GM19023 (cell line): Measurements from ENCODE around the gene CUTA.
"Not testable (repeated sequence)": the region's sequence is repeated elsewhere in the genome, so short reads cannot be mapped to it uniquely, and the experiment has no call there.

ENCODE experiments used
- ATAC-seq: cut with Tn5 transposase; IDR thresholded peaks from one replicate; pipeline ENCODE4 v1.9.1; 2021; ENCODE audit warnings: mild to moderate bottlenecking, moderate library complexity; ENCODE audit not compliant: unreplicated experiment

The CUTA gene

DNA sequence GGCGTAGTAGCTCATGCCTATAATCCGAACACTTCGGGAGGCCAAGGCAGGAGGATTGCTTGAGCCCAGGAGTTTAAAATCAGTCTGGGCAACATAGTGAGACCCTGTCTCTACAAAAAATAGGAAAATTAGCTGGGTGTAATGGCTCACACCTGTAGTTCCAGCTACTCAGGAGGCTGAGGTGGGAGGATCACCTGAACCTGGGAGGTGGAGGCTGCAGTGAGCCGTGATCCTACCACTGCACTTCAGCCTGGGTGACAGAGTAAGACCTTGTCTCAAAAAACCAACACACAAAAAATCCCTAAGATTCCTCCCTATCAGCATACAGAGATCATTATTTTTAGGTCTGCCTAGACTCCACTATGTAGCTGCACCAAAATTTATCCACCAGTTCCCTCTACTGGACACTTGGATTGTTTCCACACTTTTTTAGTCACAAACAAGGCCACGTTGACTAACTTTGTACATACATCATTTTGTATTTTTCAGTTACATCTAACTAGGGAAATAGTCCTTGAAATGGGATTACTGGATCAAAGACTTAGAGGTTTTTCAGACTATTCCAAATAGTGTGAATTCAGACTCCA lies 10.7 kb downstream of the CUTA start:
- ATAC-seq: no peak

DNA sequence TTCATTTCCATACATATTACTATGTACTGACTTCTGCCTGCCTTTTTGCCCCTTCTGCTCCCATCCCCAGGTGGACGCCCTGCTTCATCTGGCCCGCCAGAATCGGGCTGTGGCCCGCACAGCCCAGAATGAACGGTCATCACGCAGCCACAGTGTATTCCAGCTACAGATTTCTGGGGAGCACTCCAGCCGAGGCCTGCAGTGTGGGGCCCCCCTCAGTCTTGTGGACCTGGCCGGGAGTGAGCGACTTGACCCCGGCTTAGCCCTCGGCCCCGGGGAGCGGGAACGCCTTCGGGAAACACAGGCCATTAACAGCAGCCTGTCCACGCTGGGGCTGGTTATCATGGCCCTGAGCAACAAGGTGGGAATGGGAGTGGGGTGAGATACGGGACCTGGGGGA lies 11.8 kb downstream of the CUTA start:
- no peak for ATAC-seq

DNA sequence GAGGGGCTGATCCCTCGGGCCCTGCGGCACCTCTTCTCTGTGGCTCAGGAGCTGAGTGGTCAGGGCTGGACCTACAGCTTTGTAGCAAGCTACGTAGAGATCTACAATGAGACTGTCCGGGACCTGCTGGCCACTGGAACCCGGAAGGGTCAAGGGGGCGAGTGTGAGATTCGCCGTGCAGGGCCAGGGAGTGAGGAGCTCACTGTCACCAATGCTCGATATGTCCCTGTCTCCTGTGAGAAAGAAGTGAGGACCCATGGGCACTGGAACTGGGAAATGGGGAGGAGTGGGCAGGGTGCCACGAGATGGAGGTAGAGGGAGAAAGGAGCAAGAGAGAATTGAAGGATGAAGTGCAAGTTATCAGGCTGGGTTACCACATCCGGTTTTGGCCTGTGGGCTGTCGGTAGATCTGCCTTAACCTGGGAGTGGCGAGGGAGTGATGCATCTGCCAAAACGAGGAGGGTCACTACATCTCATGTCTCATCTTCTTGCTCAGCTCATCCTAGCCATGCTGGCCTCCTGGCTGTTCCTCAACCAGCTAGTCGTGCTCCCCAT lies 12.4 kb downstream of the CUTA start:
- no peak for ATAC-seq

DNA sequence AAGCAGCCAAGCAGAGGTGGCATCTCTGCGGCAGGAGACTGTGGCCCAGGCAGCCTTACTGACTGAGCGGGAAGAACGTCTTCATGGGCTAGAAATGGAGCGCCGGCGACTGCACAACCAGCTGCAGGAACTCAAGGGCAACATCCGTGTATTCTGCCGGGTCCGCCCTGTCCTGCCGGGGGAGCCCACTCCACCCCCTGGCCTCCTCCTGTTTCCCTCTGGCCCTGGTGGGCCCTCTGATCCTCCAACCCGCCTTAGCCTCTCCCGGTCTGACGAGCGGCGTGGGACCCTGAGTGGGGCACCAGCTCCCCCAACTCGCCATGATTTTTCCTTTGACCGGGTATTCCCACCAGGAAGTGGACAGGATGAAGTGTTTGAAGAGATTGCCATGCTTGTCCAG lies 13.0 kb downstream of the CUTA start:
- ATAC-seq: no peak

DNA sequence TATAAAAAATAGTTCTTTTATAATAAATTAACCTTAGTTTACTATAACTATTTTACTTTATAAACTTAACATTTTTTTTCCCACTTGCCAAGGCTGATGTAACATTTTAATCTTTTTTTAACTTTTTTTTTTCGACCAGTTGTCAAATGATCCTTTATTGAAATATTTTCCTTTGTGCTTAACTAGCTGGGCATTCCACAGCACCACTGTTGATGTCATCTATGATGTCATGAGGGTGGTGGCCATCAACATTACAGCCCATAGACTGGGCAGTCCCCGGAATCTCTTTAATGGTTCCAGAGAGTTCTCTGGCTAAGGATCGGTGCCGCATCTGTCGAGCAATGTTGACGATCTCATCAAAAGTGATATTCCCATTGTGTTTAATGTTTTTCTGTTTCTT lies 18.0 kb downstream of the CUTA start:
- not testable (repeated sequence) for ATAC-seq

DNA sequence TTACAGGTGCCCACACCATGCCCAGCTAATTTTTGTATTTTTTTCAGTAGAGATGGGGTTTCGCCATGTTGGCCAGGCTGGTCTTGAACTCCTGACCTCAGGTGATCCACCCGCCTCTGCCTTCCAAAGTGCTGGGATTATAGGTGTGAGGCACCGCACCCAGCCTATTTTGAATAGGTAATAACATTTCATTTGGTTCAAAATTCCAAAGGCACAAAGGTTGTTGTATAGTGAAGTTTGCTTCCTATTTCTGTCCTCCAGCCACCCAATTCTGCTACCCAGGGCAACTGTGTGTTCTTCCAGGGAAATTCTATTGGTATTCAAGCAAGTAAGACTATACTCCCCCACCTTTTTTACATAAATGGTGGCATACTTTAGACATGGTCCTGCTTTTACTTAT lies 19.3 kb downstream of the CUTA start:
- ATAC-seq: not testable (repeated sequence)

DNA sequence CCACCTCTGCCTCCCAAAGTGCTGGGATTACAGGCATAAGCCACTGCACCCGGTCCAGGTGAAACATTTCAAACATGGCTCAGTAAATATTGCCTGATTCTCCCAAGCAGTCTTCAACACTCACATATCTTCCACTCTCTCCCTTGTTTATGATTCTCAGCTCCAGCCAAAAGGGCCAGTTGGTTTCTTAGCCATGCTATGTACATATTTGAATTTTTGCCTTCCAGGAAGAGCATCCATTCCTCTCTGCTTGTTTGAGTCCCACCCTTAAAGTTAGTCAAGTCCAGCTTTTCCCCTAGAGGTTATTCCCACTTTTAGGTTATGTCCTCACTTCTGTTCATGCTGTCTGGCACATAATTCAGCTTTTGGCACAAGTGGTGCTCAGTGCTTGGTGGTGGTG lies 20.4 kb downstream of the CUTA start:
- no peak for ATAC-seq

DNA sequence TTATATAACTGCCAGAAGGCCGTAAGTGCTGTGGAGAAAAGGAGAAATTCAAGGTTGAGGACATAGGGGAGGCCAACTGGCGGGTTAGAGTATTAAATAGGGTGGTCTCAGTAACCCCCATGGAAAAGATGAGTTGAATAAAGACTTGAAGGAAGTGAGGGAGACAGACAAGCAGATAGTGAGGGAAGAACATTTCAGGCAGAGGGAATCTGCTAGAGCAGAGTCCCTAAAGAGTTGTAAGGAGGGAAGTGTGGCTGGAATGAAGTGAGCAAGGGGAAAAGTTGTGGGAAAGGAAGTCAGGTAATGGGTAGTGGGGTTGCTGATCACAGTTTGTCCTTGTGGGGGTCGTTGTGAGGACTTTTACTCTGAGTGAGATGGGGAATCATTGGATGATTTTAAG lies 24.9 kb downstream of the CUTA start:
- no peak for ATAC-seq

DNA sequence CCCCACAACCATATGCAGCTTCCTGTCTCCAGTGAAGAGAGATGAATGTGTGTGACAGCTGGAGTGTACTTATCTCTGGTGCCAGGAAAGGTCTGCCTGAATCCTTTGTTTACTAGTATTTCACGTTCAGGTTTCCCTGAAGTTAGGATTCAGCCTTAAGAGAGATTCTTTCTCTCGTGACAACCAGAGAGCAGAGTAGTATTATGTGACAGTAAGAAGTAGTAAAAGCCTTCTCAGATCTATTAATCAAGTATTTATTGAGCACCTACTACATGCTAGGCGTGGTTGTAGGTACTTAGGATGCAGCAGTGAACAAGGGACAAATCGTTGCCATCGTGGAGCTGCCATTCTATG lies 25.3 kb downstream of the CUTA start:
- ATAC-seq: no peak

DNA sequence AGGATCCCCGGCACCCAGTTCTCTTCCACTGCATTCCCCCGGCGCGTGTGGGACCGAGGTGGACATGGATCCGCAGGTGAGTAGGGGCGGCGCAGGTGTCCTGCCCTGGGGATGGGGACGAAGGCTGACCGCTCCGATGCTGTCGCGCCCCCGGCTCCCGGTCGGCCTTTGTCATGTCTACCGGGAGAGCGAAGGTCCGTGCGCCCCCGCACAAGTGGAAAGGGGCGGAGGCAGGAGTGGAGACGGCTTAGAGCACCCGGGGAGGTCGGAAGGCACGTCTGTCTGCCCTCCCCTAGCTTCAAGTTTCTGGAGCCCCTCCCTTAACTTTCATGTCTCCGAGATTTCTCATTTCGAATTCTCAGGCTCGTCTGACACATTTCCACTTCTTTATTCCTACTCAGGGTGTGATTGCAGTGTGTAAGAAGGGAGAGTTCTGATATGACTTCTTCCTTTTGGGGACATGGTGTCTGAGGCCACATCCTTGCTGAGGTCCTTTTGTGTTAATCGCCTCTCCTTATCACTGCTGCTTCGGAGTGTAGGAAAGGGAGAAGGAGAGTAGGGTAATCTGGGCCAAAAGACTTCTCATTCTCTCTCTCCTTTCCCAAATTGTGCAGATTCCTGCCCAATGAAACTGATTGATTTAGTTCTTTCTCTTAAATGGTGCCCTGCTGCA lies 25.8 kb downstream of the CUTA start:
- peak; percentile 11 for ATAC-seq

DNA sequence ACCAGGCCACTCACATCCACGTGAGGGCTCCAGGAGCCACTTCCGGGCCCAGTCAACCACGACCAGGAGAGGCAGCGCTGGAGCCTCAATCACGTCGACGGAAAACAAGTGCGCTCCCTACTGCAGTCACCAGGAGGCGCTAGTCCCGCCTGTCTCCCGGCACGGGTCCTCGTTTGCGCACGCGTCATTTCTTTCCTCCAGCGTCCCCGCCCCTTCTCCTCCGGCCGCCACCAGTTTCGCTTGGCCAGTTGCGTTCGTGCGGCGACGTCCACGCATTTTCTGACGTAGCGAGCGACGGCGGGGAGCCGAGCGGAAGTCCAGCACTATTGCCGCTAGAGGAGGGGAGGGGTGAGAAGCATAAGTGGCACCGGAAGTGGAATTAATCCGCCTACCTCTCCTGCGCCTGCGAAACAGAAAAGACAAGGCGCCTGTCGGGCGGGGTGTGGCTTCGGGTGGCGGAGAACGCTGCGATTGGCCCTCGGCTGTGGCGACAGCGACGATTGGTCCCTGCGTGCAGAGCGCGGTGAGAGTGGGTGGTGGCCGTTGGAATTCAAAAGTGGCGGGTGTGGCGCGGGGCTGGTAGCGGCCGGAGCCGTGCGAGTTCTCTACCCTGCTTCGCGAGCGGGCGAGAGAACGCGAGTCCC lies 26.5 kb downstream of the CUTA start, which contains the start of gene KIFC1:
Gene KIFC1, plus strand, starts transcription at position 546 of the 644 bp plus-strand sequence. CDS start 163 bp downstream, outside the sequence.
- peak; percentile 89 for ATAC-seq

DNA sequence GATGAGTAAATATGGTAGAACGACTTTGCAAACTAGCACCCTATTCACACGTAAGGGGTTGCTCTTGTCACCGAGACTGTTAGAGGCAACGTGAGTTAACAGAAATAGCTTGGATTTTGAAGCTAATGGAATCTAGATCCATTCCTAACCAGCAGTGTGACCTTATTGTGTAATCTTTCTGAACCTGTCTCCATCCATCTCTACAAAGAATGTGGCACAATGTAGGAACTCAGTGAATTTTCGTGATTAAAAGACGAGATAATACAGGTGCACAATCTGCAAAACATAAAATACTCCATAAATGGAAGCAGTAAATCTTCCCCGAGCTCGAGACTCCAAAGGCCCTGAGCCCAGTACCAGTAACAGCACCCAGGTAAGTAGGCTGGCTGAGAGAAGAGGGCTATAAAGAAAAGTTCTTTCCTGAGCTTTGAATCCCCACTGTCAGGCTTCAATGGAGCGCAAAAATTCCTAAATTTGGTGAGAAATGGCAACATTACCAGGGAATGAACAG lies 27.1 kb downstream of the CUTA start:
- no peak for ATAC-seq

DNA sequence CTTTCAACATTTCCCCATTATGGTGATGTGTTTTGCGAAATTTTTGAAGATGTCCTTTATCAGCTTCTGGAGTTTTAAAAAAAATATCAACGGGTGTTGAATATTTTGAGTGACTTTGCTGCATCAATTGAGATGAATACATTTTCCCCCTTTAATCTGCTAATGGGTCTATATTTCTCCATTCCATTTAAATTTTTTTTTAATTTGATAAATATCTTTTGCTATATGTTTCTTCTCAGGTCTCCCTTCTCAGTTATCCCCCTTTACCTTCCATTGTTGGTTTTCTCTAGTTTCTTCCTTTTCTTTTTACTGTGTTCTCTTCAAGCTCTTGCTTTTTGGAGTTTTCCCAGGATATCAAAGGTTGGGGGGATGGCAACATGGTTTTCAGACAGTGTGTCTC lies 27.7 kb downstream of the CUTA start:
- ATAC-seq: no peak

DNA sequence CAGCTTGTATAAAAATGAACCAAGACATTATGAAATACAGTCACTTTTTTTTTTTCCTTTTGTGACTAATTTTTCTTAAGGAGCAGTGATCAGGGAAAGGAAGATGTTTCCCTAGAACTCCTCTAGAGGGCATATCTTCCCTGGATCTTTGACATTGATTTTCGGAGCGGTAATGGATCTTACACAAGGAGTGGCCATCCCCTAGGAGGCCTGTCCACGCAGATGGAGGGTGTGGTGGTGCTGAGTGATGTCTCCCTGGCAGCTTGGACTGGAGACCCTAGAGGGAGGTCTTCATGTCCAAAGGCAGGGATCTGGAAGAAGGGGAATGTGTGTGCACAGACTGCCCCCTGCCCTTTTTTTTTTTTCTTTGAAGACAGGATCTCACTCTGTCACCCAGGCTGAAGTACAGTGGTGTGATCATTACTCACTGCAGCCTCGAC lies 33.3 kb downstream of the CUTA start:
- ATAC-seq: no peak

DNA sequence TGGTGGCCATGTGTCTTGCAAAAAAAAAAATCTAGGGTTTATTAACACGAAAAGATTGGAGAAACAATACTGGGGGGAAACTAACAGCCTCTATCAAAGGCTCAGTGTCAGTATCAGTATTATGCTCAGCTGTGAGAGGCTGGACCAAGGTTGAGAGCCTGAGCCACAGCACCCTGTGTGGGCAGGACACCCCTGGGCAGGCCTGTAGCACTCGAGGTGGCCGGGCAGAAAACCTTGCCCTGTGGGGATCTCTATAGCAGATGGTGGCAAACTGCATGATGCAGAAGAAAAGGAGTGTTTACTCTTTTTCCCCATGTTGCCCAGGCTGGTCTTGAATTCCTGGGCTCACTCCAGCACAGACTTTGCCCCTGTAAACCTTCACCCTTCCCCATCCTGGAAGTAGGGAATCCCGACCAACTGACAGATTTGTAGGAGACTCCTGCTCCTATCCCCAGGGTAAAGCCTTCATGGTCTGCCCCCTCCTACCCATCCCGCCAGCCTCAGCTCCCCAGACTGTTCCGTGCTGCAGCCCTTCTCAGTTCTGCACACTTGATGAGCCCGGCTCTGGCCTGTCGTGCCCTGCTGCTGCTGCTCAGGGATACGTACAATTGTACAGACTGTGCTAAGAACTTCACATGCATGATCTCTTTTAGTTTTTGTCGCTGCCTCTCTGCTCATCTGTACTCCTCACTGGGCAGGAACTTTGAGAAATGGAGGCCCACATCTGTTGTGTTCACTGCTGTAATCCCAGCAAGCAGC lies 34.3 kb downstream of the CUTA start:
- ATAC-seq: no peak

DNA sequence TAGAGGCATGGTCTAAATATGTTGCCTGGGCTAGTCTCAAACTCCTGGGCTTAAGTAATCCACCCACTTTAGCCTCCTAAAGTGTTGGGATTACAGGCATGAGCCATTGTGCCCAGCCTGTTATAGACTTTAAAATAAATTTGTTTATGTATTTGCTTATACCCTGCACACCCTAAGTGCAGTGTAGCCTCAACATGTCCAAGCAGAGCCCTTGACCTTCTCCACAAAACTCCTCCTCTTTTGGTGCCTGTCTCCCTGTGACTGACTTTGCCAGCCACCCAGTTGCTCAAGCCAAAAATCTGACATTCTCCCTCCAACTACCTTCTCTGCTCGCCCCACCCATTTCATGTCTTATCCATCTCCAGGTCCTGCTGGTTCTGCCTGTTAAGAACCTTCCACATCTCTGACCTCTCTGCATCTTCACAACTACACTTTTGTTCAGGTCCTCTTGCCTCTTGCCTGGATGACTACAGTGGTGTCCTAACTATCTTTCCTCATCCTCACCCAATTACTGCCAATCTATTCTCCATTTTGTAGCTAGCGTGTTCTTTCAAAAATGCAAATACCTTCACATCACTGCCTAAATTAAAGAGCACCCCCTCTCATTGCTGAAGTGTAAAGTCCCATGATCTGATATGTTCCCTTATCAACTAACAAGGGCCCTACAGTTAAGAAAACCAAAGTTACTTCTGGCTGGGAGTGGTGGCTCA lies 37.5 kb downstream of the CUTA start:
- no peak for ATAC-seq

DNA sequence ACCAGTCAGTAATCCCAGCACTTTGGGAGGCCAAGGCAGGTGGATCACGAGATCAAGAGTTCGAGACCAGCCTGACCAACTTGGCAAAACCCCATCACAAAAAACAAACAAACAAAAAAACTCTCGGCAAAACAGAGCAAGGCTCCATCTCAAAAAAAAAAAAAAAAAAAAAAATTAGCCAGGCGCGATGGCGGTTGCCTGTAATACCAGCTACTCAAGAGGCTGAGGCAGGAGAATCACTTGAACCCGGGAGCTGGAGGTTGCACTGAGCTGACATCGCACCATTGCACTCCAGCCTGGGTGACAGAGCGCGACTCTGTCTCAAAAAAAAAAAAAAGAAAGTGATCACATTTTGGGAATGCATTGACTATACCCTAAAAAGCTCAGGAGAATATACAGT lies 38.7 kb downstream of the CUTA start:
- not testable (repeated sequence) for ATAC-seq

DNA sequence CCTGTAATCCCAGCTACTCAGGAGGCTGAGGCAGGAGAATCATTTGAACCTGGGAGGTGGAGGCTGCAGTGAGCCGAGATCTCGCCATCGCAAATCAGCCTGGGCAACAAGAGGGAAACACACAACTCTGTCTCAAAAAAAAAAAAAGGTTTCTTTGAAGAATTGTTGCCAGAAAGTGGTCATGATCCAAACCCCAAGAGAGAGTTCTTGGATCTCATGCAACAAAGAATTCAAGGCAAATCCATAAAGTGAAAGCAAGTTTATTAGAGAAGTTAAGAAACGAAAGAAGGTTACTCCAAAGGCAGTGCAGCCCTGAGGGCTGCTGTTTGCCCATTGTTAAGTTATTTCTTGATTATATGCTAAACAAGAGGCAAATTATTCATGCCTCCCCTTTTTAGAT lies 40.7 kb downstream of the CUTA start:
- no peak for ATAC-seq

DNA sequence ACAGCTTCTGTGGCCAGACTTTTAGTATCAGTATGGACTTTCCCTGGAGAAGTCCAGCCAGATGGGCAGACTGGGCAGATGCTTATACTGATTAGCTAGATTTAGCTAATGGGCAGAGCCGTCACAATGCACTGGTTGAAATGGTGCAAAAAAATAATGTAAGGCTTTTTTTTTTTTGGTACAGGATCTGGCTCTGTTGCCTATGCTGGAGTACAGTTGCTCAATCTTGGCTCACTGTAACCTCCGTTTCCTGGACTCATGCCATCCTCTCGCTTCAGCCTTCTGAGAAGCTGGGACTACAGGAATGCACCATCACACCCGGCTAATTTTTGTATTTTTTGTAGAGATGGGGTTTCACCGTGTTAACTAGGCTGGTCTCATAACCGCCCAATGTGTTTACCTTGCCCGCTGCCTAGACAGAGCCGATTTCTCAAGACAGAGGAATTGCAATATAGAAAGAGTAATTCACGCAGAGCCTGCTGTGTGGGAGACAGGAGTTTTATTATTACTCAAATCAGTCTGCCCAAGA lies 42.7 kb downstream of the CUTA start:
- ATAC-seq: no peak
